ENCODE measurements around the gene ABITRAM. TPM values are rescaled to one million over a fixed set of nuclear protein-coding genes. Genes with fewer than 3 reads are reported as not detected.

ABITRAM gene
- total RNA-seq, 1 donor from 2014 or later = 12.5 TPM

GRCh38 chr9:108983885-108984284 lies 49.7 kb downstream of the ABITRAM start:
- intact Hi-C loops (cut with micrococcal nuclease) = no loop called here

Other genes starting within 250 kb of the ABITRAM start
- gene ACTL7B, start 78.4 kb upstream of the ABITRAM start, total RNA-seq = not detected in 2 replicates
- gene ACTL7A, start 72.1 kb upstream of the ABITRAM start, total RNA-seq = not detected in 2 replicates
- 24.4 and 25.6 TPM in 2 replicates for gene ELP1, start 276 bp upstream of the ABITRAM start, total RNA-seq
- gene CTNNAL1, start 79.1 kb downstream of the ABITRAM start, total RNA-seq = 6.5 and 8.4 TPM in 2 replicates
- 29.8 and 33.5 TPM in 2 replicates for gene TMEM245, start 185.5 kb downstream of the ABITRAM start, total RNA-seq
- not detected in 2 replicates for gene FRRS1L, start 232.8 kb downstream of the ABITRAM start, total RNA-seq